Measurements from ENCODE around the gene MYO1A.

MYO1A gene

GRCh38 chr12:57031789-57032188 is 18.1 kb downstream of the MYO1A start:
- no peaks in the 10 kb centered on the region for H3K36me3 ChIP-seq (ENCODE audit: control insufficient read depth in 2 of 2, insufficient read depth in 1 of 2, low read length in 2 of 2)
- ChIA-PET POLR2A (interaction anchor here (1.1 to 1.7 kb wide), 2 partner anchors 10 to 80 kb away, joined by 3 to 6 read pairs; partner anchors contain the start of gene STAT6), CTCF (interaction anchor here (0.6 to 3.6 kb wide), 14 partner anchors 12 to 1013 kb away, joined by 3 to 19 read pairs (median 3); partner anchors contain the start of gene ZBTB39)
- TF ChIP-seq ZNF416 (tag by site-specific recombination; IDR thresholded peaks at IDR 0.05) (0 out of 2 replicates have a peak, but pooled peaks have one; percentile 36), ZNF239 (tag by site-specific recombination; IDR thresholded peaks at IDR 0.05) (no peak), OSR2 (tag by site-specific recombination; IDR thresholded peaks at IDR 0.05) (no peak), ZBTB26 (tag by site-specific recombination; optimal IDR thresholded peaks at IDR 0.05) (no peak), YY1 (tag by site-specific recombination; IDR thresholded peaks at IDR 0.05) (no peak), ZNF37A (tag by site-specific recombination; IDR thresholded peaks at IDR 0.05) (no peak), ZNF169 (tag by site-specific recombination; IDR thresholded peaks at IDR 0.05) (no peak), ZNF518A (tag by site-specific recombination; conservative IDR thresholded peaks at IDR 0.05; ENCODE audit: low read depth) (0 out of 2 replicates have a peak, but pooled peaks have one; percentile 13), ZNF692 (tag by site-specific recombination; IDR thresholded peaks at IDR 0.05) (no peak), TCF7L2 (IDR thresholded peaks at IDR 0.05; ENCODE audit: borderline replicate concordance, low read depth, low read length) (no peak), SETDB1 (IDR thresholded peaks at IDR 0.05; ENCODE audit: insufficient read length, low read length) (no peak), SALL2 (tag by site-specific recombination; IDR thresholded peaks at IDR 0.05; ENCODE audit: borderline replicate concordance) (no peak), ZNF660 (tag by site-specific recombination; IDR thresholded peaks at IDR 0.05) (0 out of 2 replicates have a peak, but pooled peaks have one; percentile 3), YY2 (tag by site-specific recombination; IDR thresholded peaks at IDR 0.05) (no peak), ZNF654 (tag by site-specific recombination; IDR thresholded peaks at IDR 0.05; ENCODE audit: low read depth) (no peak), ZNF155 (tag by site-specific recombination; IDR thresholded peaks at IDR 0.05) (no peak)
- TF ChIP-seq, protein P1, sequence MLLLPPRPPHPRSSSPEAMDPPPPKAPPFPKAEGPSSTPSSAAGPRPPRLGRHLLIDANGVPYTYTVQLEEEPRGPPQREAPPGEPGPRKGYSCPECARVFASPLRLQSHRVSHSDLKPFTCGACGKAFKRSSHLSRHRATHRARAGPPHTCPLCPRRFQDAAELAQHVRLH (tag by site-specific recombination; IDR thresholded peaks at IDR 0.05), result no peak
- peaks cover 5% of the 10 kb centered on the region for H3K4me1 ChIP-seq (ENCODE audit: control insufficient read depth, insufficient read depth, low read length)
- H3K27ac ChIP-seq (ENCODE audit: extremely low read depth, low read depth, low read length), result peak overlapping the region; percentile 73; the same call in 1 of the 2 replicates
- no peaks in the 10 kb centered on the region for H3K9me3 ChIP-seq (ENCODE audit: control insufficient read depth, insufficient read depth, low read depth, low read length)
- no peak overlapping the region for H3K4me3 ChIP-seq (ENCODE audit: low read depth, low read length)

Data from HEK293 (cell line).